ENCODE results near the gene EPS8L1. TPM values are rescaled to one million over a fixed set of nuclear protein-coding genes. Genes with fewer than 3 reads are reported as not detected.

EPS8L1 gene
- total RNA-seq, 2 donors from 2014 or later = 29.4 to 52.8 TPM

GRCh38 chr19:55077106-55077505, 1.4 kb downstream of the EPS8L1 start:
- Mint-ChIP-seq H3K4me1 (peaks cover 8% of the 10 kb centered on the region), H3K4me3 (no peak overlapping the region), H3K27ac (no peak overlapping the region)

GRCh38 chr19:55078996-55079395, 3.3 kb downstream of the EPS8L1 start:
- WGBS, 2 experiments (ENCODE audit: insufficient coverage in 1 of 2, insufficient read length in 1 of 2) = 84 to 90% methylated on average over 4 to 5 of the region's 5 CpGs
- Mint-ChIP-seq H3K4me1 (peaks cover 10% of the 10 kb centered on the region), H3K27ac (no peak overlapping the region)

More at GRCh38 chr19:55077106-55077505, 1.4 kb downstream of the EPS8L1 start:
- Mint-ChIP-seq H3K36me3 (ENCODE audit: low read depth) (peaks cover 5% of the 10 kb centered on the region), H3K9me3 (peaks cover 4% of the 10 kb centered on the region), H3K27me3 (ENCODE audit: insufficient read depth) (peaks cover 75% of the 10 kb centered on the region)
- Histone ChIP-seq H3K27me3 (ENCODE audit: control insufficient read depth, insufficient read depth, low read length, poor library complexity, severe bottlenecking) (peaks cover 26% of the 10 kb centered on the region), H3K9me3 (ENCODE audit: control insufficient read depth, low read length) (no peaks in the 10 kb centered on the region), H3K27ac (ENCODE audit: low read depth, low read length) (no peak overlapping the region), H3K4me3 (ENCODE audit: low read length) (no peak overlapping the region), H3K4me1 (ENCODE audit: control insufficient read depth, insufficient read depth, low read length) (no peaks in the 10 kb centered on the region), H3K36me3 (ENCODE audit: control insufficient read depth, insufficient read depth, low read length) (no peaks in the 10 kb centered on the region), H3K9ac (ENCODE audit: extremely low read depth, low read length, poor library complexity, severe bottlenecking) (no peak overlapping the region)
- 60 to 91% methylated on average over 1 to 2 of the region's 2 CpGs for WGBS, 2 experiments (ENCODE audit: insufficient coverage in 1 of 2, insufficient read length in 1 of 2)
- DNase-seq = no peak
- TF ChIP-seq CTCF (conservative IDR thresholded peaks at IDR 0.05) = no peak

GRCh38 chr19:55079400-55080038, 3.9 kb downstream of the EPS8L1 start:
- TF ChIP-seq CTCF (conservative IDR thresholded peaks at IDR 0.05) = no peak
- peaks cover 77% of the 10 kb centered on the region for H3K27me3 Mint-ChIP-seq (ENCODE audit: insufficient read depth)
- no peak overlapping the region for H3K9ac ChIP-seq (ENCODE audit: extremely low read depth, low read length, poor library complexity, severe bottlenecking)

More at GRCh38 chr19:55078996-55079395, 3.3 kb downstream of the EPS8L1 start:
- Histone ChIP-seq H3K4me1 (ENCODE audit: control insufficient read depth, insufficient read depth, low read length) (no peaks in the 10 kb centered on the region), H3K4me3 (ENCODE audit: low read length) (no peak overlapping the region), H3K9me3 (ENCODE audit: control insufficient read depth, low read length) (no peaks in the 10 kb centered on the region), H3K27ac (ENCODE audit: low read depth, low read length) (no peak overlapping the region), H3K36me3 (ENCODE audit: control insufficient read depth, insufficient read depth, low read length) (no peaks in the 10 kb centered on the region), H3K27me3 (ENCODE audit: control insufficient read depth, insufficient read depth, low read length, poor library complexity, severe bottlenecking) (peaks cover 42% of the 10 kb centered on the region), H3K9ac (ENCODE audit: extremely low read depth, low read length, poor library complexity, severe bottlenecking) (no peak overlapping the region)
- no peak overlapping the region for H3K4me3 Mint-ChIP-seq
- no peak for TF ChIP-seq CTCF (conservative IDR thresholded peaks at IDR 0.05)
- H3K9me3 Mint-ChIP-seq = peaks cover 9% of the 10 kb centered on the region
- DNase-seq = peak; percentile 28
- peaks cover 75% of the 10 kb centered on the region for H3K27me3 Mint-ChIP-seq (ENCODE audit: insufficient read depth)
- H3K36me3 Mint-ChIP-seq (ENCODE audit: low read depth) = peaks cover 8% of the 10 kb centered on the region

More at GRCh38 chr19:55079400-55080038, 3.9 kb downstream of the EPS8L1 start:
- peaks cover 13% of the 10 kb centered on the region for H3K4me1 Mint-ChIP-seq
- H3K27ac ChIP-seq (ENCODE audit: low read depth, low read length) = no peak overlapping the region
- peak; percentile 41 for DNase-seq
- H3K36me3 Mint-ChIP-seq (ENCODE audit: low read depth) = peaks cover 8% of the 10 kb centered on the region
- H3K9me3 Mint-ChIP-seq = peaks cover 9% of the 10 kb centered on the region
- no peaks in the 10 kb centered on the region for H3K4me1 ChIP-seq (ENCODE audit: control insufficient read depth, insufficient read depth, low read length)
- 87 to 90% methylated on average over 18 to 19 of the region's 19 CpGs for WGBS, 2 experiments (ENCODE audit: insufficient coverage in 1 of 2, insufficient read length in 1 of 2)
- H3K27ac Mint-ChIP-seq = no peak overlapping the region
- H3K27me3 ChIP-seq (ENCODE audit: control insufficient read depth, insufficient read depth, low read length, poor library complexity, severe bottlenecking) = peaks cover 48% of the 10 kb centered on the region
- no peak overlapping the region for H3K4me3 ChIP-seq (ENCODE audit: low read length)
- peak overlapping the region; percentile 68 for H3K4me3 Mint-ChIP-seq
- H3K36me3 ChIP-seq (ENCODE audit: control insufficient read depth, insufficient read depth, low read length) = no peaks in the 10 kb centered on the region
- no peaks in the 10 kb centered on the region for H3K9me3 ChIP-seq (ENCODE audit: control insufficient read depth, low read length)

Measured in endodermal cell (in vitro differentiated cells).